H1 (cell line): Measurements from ENCODE around the gene MOK. TPM values are rescaled to one million over a fixed set of nuclear protein-coding genes. Genes with fewer than 3 reads are reported as not detected.

Experiments used
- CTCF ChIA-PET: fragments of 300-600 bp; sonication (Branson Sonifier 250); formaldehyde crosslinking; loops from one replicate; lab custom pipeline; 2021; ENCODE audit not compliant: partially characterized antibody; lab: Charles Lee
- POLR2A ChIA-PET: fragments of 300-600 bp; sonication (Branson Sonifier 250); formaldehyde crosslinking; loops from one replicate; lab custom pipeline; 2021; ENCODE audit warnings: inconsistent platforms; ENCODE audit not compliant: partially characterized antibody; lab: Charles Lee
- DNase-seq, 2 experiments: peaks; one replicate each; pipeline versions ENCODE4 v3.0.0 to v3.0.0-alpha.2; 2010 to 2022; ENCODE audit warnings: low spot score in 2 of 2, low read depth in 1 of 2, mixed read lengths in 1 of 2
- FAIRE-seq: peaks from 2 replicates; lab custom pipeline; 2011; peaks lifted over from hg19 to GRCh38; lab: Jason Lieb, UNC
- H2AFZ ChIP-seq: 2 replicates; pipeline ENCODE4 v1.8.1; 2012; ENCODE audit warnings: low read length, inconsistent platforms
- H2AK5ac ChIP-seq: 2 replicates; pipeline ENCODE4 v1.6.1; 2013; ENCODE audit warnings: low read depth, low read length
- H2BK120ac ChIP-seq: replicated peaks from 2 replicates; pipeline ENCODE3; 2013; ENCODE audit warnings: low read depth, low read length, inconsistent platforms
- H2BK12ac ChIP-seq: 2 replicates; pipeline ENCODE4 v1.6.1; 2013; ENCODE audit warnings: low read depth, low read length
- H2BK15ac ChIP-seq: 2 replicates; pipeline ENCODE4 v1.6.1; 2013; ENCODE audit warnings: low read length
- H2BK20ac ChIP-seq: 2 replicates; pipeline ENCODE4 v1.6.1; 2013; ENCODE audit warnings: low read length
- H2BK5ac ChIP-seq: 2 replicates; pipeline ENCODE4 v1.6.1; 2013; ENCODE audit warnings: low read depth, low read length
- H3K14ac ChIP-seq: 2 replicates; pipeline ENCODE4 v1.6.1; 2013; ENCODE audit warnings: inconsistent platforms; ENCODE audit not compliant: insufficient read length
- H3K18ac ChIP-seq: 2 replicates; pipeline ENCODE4 v1.6.1; 2013; ENCODE audit warnings: low read length; ENCODE audit errors: extremely low read depth
- H3K23ac ChIP-seq: 2 replicates; pipeline ENCODE4 v1.6.1; 2013; ENCODE audit warnings: inconsistent platforms; ENCODE audit not compliant: insufficient read length
- H3K23me2 ChIP-seq: 2 replicates; pipeline ENCODE4 v1.6.1; 2013; ENCODE audit warnings: low read depth, low read length
- H3K27ac ChIP-seq: 2 replicates; pipeline ENCODE4 v1.6.1; 2011; ENCODE audit warnings: low read depth, low read length, inconsistent platforms
- H3K27me3 ChIP-seq, 4 experiments: replicated peaks in 1 of 4; 1 replicate in 1 of 4; 2 replicates in 3 of 4; pipeline versions ENCODE4 v1.6.1 to v1.8.1; 2011 to 2013; ENCODE audit warnings: low read length in 3 of 4, mild to moderate bottlenecking in 3 of 4, inconsistent platforms in 2 of 4, mixed read lengths in 2 of 4, moderate library complexity in 1 of 4; ENCODE audit not compliant: control insufficient read depth in 3 of 4, insufficient read depth in 3 of 4; ENCODE audit errors: extremely low read depth in 1 of 4
- H3K36me3 ChIP-seq, 4 experiments: 2 replicates each; pipeline versions ENCODE4 v1.6.1 to v1.8.1; 2011 to 2013; ENCODE audit warnings: mild to moderate bottlenecking in 4 of 4, low read length in 3 of 4, moderate library complexity in 2 of 4, control low read depth in 1 of 4, inconsistent platforms in 1 of 4; ENCODE audit not compliant: insufficient read depth in 4 of 4, control insufficient read depth in 2 of 4
- H3K4ac ChIP-seq: replicated peaks from 2 replicates; pipeline ENCODE3; 2013; ENCODE audit warnings: low read length, low read depth, mixed read lengths, inconsistent platforms; ENCODE audit not compliant: insufficient read length
- H3K4me1 ChIP-seq, 4 experiments: replicated peaks in 1 of 4; 1 replicate in 1 of 4; 2 replicates in 3 of 4; pipeline versions ENCODE4 v1.6.1 to v1.8.1; 2011 to 2013; ENCODE audit warnings: low read length in 3 of 4, inconsistent platforms in 2 of 4, mixed read lengths in 1 of 4; ENCODE audit not compliant: insufficient read depth in 4 of 4, control insufficient read depth in 3 of 4
- H3K4me2 ChIP-seq, 2 experiments: 2 replicates each; pipeline versions ENCODE4 v1.6.1 to v1.8.1; 2011 to 2013; ENCODE audit warnings: low read depth in 2 of 2, low read length in 2 of 2, control low read depth in 1 of 2, inconsistent platforms in 1 of 2, mild to moderate bottlenecking in 1 of 2; ENCODE audit not compliant: insufficient read depth in 1 of 2
- H3K4me3 ChIP-seq, 4 experiments: fragments of 200-600, 300-600 bp in 1 of 4; sonication (generic), shearing (Covaris generic), sonication (Bioruptor Twin) in 1 of 4; 2 replicates each; pipeline versions ENCODE4 v1.5.1 to v1.8.1; 2011 to 2016; ENCODE audit warnings: low read length in 4 of 4, low read depth in 3 of 4, control low read depth in 2 of 4, inconsistent platforms in 2 of 4, mild to moderate bottlenecking in 2 of 4, mixed read lengths in 1 of 4, moderate library complexity in 1 of 4; ENCODE audit not compliant: insufficient read depth in 2 of 4; ENCODE audit errors: extremely low read depth in 1 of 4
- H3K56ac ChIP-seq: replicated peaks from 2 replicates; pipeline ENCODE3; 2013; ENCODE audit warnings: low read depth, mild to moderate bottlenecking, mixed read lengths, low read length, inconsistent platforms; ENCODE audit not compliant: insufficient read length
- H3K79me1 ChIP-seq: 2 replicates; pipeline ENCODE4 v1.6.1; 2013; ENCODE audit warnings: low read depth, low read length, control low read depth
- H3K79me2 ChIP-seq, 2 experiments: 2 replicates each; pipeline versions ENCODE4 v1.6.1 to v1.8.1; 2012 to 2013; ENCODE audit warnings: low read length in 2 of 2, mild to moderate bottlenecking in 2 of 2, inconsistent platforms in 1 of 2; ENCODE audit not compliant: insufficient read depth in 2 of 2, control insufficient read depth in 1 of 2
- H3K9ac ChIP-seq, 4 experiments: replicated peaks in 1 of 4; 1 replicate in 1 of 4; 2 replicates in 3 of 4; pipeline versions ENCODE4 v1.6.1 to v1.8.1; 2011 to 2013; ENCODE audit warnings: low read depth in 3 of 4, low read length in 3 of 4, control low read depth in 2 of 4, mild to moderate bottlenecking in 2 of 4, moderate library complexity in 2 of 4, inconsistent platforms in 1 of 4; ENCODE audit errors: extremely low read depth in 1 of 4
- H3K9me3 ChIP-seq, 2 experiments: 2 replicates each; pipeline versions ENCODE4 v1.6.1 to v1.8.1; 2012 to 2013; ENCODE audit warnings: mild to moderate bottlenecking in 2 of 2, moderate library complexity in 2 of 2, control low read depth in 1 of 2, inconsistent platforms in 1 of 2, low read depth in 1 of 2, low read length in 1 of 2, mixed read lengths in 1 of 2; ENCODE audit not compliant: insufficient read depth in 2 of 2
- H4K20me1 ChIP-seq, 2 experiments: replicated peaks in 1 of 2; 2 replicates each; pipeline versions ENCODE3 to v1.8.1; 2011 to 2013; ENCODE audit warnings: inconsistent platforms in 2 of 2, low read length in 2 of 2, mild to moderate bottlenecking in 1 of 2; ENCODE audit not compliant: insufficient read depth in 2 of 2, control insufficient read depth in 1 of 2
- H4K5ac ChIP-seq: 2 replicates; pipeline ENCODE4 v1.6.1; 2013; ENCODE audit warnings: low read length, low read depth, mixed read lengths, inconsistent platforms; ENCODE audit not compliant: insufficient read length
- H4K8ac ChIP-seq: 2 replicates; pipeline ENCODE4 v1.8.0; 2013; ENCODE audit warnings: mild to moderate bottlenecking, moderate library complexity, low read length, inconsistent platforms; ENCODE audit not compliant: insufficient read depth; ENCODE audit errors: extremely low read depth
- H4K91ac ChIP-seq: replicated peaks from 2 replicates; pipeline ENCODE3; 2013; ENCODE audit warnings: low read length, mixed read lengths, inconsistent platforms; ENCODE audit not compliant: insufficient read length
- ASH2L ChIP-seq: fragments of 200-600, 300-600 bp; sonication (generic); IDR thresholded peaks from one replicate; pipeline ENCODE4 v1.7.1; 2017; ENCODE audit warnings: low read length
- BACH1 ChIP-seq: IDR thresholded peaks from 2 replicates; pipeline ENCODE4 v1.6.1; 2012; ENCODE audit warnings: low read length, improper control_type of control experiment
- CBX5 ChIP-seq: fragments of 300-800, 300-1000 bp; sonication (generic); IDR thresholded peaks from 2 replicates; pipeline ENCODE4 v1.7.1; 2016; ENCODE audit warnings: antibody characterized with exemption, low read length, low read depth
- CEBPB ChIP-seq: IDR thresholded peaks from 2 replicates; pipeline ENCODE4 v1.6.1; 2012; ENCODE audit warnings: low read depth, low read length
- HDAC2 ChIP-seq, 2 experiments: fragments of 300-600 bp in 1 of 2; sonication (generic) in 1 of 2; IDR thresholded peaks; 2 replicates each; pipeline ENCODE4 v1.6.1; 2011 to 2012; ENCODE audit warnings: low read depth in 2 of 2, low read length in 2 of 2, mild to moderate bottlenecking in 2 of 2, moderate library complexity in 2 of 2, borderline replicate concordance in 1 of 2, inconsistent platforms in 1 of 2
- NRF1 ChIP-seq: IDR thresholded peaks from 2 replicates; pipeline ENCODE4 v1.6.1; 2011; ENCODE audit warnings: mild to moderate bottlenecking, low read depth, low read length, improper control_type of control experiment
- POLR2AphosphoS5 ChIP-seq: IDR thresholded peaks from 2 replicates; pipeline ENCODE4 v1.6.1; 2011; ENCODE audit warnings: low read depth, low read length
- POU5F1 ChIP-seq: IDR thresholded peaks from 2 replicates; pipeline ENCODE4 v1.6.1; 2011; ENCODE audit warnings: low read depth, mild to moderate bottlenecking, low read length, moderate library complexity
- RBBP5 ChIP-seq: IDR thresholded peaks from 2 replicates; pipeline ENCODE4 v1.7.1; 2012; ENCODE audit warnings: low read depth, mild to moderate bottlenecking, inconsistent platforms, low read length, moderate library complexity, borderline replicate concordance
- SP1 ChIP-seq: IDR thresholded peaks from 2 replicates; pipeline ENCODE4 v1.6.1; 2011; ENCODE audit warnings: low read depth, low read length
- SP4 ChIP-seq: IDR thresholded peaks from 2 replicates; pipeline ENCODE4 v1.6.1; 2012; ENCODE audit warnings: low read length, inconsistent platforms
- TCF12 ChIP-seq: IDR thresholded peaks from 2 replicates; pipeline ENCODE4 v1.6.1; 2011; ENCODE audit warnings: low read depth, mild to moderate bottlenecking, low read length
- WGBS, 2 experiments: shearing (Covaris generic) in 1 of 2; methylation state at CpG; one replicate each; pipeline versions ENCODE4 v1.1.6 to v1.1.7; 2013 to 2015; ENCODE audit warnings: low lambda C conversion rate in 2 of 2, mixed read lengths in 2 of 2, inconsistent platforms in 1 of 2, low coverage in 1 of 2, missing lambda C conversion rate in 1 of 2; ENCODE audit not compliant: insufficient replicate concordance in 2 of 2, insufficient coverage in 1 of 2, insufficient read length in 1 of 2; ENCODE audit errors: extremely low coverage in 1 of 2, missing lambda C conversion rate in 1 of 2; 5-methylcytosine and 5-hydroxymethylcytosine counted together
- polyA plus RNA-seq, 7 experiments: library from polyadenylated mRNA; depleted of rRNA in 3 of 7; stranded (reverse) in 5 of 7; unstranded in 2 of 7; fragments of >200 nt in 5 of 7; fragments of 200-250 nt in 2 of 7; gene quantifications; 1 replicate in 5 of 7; 2 replicates in 1 of 7; 4 replicates in 1 of 7; pipeline versions ENCODE4 v1.2.1 to v1.2.3, GENCODE V29; 2011 to 2013; ENCODE audit warnings: missing spikeins in 2 of 7, mixed read lengths in 2 of 7
- total RNA-seq: library from RNA; stranded (reverse); fragmentation: NEBNext Ultra II Directional; extraction: Animal tissue kit (Norgen Biotek cat#: 25700); gene quantifications from 2 replicates; pipeline ENCODE4 v1.2.1, GENCODE V29; 2021
- TF ChIP-seq, protein P1 (sequence below): IDR thresholded peaks from 2 replicates; pipeline ENCODE4 v1.6.1; 2011; ENCODE audit warnings: low read depth, mild to moderate bottlenecking, low read length; ENCODE audit not compliant: insufficient read depth

Gene MOK
- total and polyA plus RNA-seq, 2 of the 8 experiments (the other 6 are each of a cell fraction or from before 2014, with no cell fraction given): 2.1 to 2.5 TPM

- POLR2A ChIA-PET: no interaction called here
- Histone ChIP-seq H3K4ac (no peak overlapping the region), H2BK15ac (no peak overlapping the region), H3K14ac (no peak overlapping the region), H3K79me2 (no peaks in the 10 kb centered on the region), H3K4me1 (peaks cover 0 to 16% (median 6%) of the 10 kb centered on the region in 4 experiments; a peak in 6 of 7 replicates), H3K18ac (no peak overlapping the region), H3K4me3 (no peak overlapping the region), H3K23me2 (no peaks in the 10 kb centered on the region), H2AFZ (no peak overlapping the region), H2BK12ac (no peak overlapping the region), H3K79me1 (peaks cover 9% of the 10 kb centered on the region), H3K56ac (no peak overlapping the region), H4K20me1 (peaks cover 4 to 12% of the 10 kb centered on the region in 2 experiments), H2BK5ac (no peak overlapping the region), H4K5ac (no peak overlapping the region), H4K8ac (no peak overlapping the region), H3K9ac (no peak overlapping the region), H3K23ac (no peak overlapping the region), H3K27ac (no peak overlapping the region), H2AK5ac (no peak overlapping the region), H3K9me3 (no peaks in the 10 kb centered on the region), H3K36me3 (no peaks in the 10 kb centered on the region), H4K91ac (no peak overlapping the region), H3K4me2 (no peak overlapping the region), H2BK20ac (no peak overlapping the region), H3K27me3 (no peaks in the 10 kb centered on the region), H2BK120ac (no peak overlapping the region)
- DNase-seq (no peak), FAIRE-seq (no peak)
- TF ChIP-seq HDAC2 (IDR thresholded peaks at IDR 0.05; ENCODE audit: borderline replicate concordance in 1 of 2, low read depth in 2 of 2, low read length in 2 of 2) (no peak), CEBPB (no peak), NRF1 (no peak), ASH2L (no peak), TCF12 (no peak), SP4 (no peak), POLR2AphosphoS5 (no peak), SP1 (no peak), CBX5 (no peak), RBBP5 (no peak), POU5F1 (no peak), BACH1 (no peak)
- TF ChIP-seq, protein P1, sequence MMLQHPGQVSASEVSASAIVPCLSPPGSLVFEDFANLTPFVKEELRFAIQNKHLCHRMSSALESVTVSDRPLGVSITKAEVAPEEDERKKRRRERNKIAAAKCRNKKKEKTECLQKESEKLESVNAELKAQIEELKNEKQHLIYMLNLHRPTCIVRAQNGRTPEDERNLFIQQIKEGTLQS: no peak
- CTCF ChIA-PET: interaction anchor here (0.7 to 3.4 kb wide), 4 partner anchors 9 to 92 kb away, joined by 3 to 17 read pairs (median 10); no protein-coding TSS in a partner anchor
- WGBS, 2 experiments: 97% methylated on average over 28 of the region's 28 CpGs; no CpG with 5 or more reads in 1 of the 2 experiments
Observed at GRCh38 chr14:102222751-102223150, 82.2 kb downstream of the MOK start.
